ENCODE data around the gene OOSP4B. TPM values are rescaled to one million over a fixed set of nuclear protein-coding genes. Genes with fewer than 3 reads are reported as not detected.

OOSP4B gene
- total and polyA plus RNA-seq, 4 experiments from 2014 or later = not detected

DNA sequence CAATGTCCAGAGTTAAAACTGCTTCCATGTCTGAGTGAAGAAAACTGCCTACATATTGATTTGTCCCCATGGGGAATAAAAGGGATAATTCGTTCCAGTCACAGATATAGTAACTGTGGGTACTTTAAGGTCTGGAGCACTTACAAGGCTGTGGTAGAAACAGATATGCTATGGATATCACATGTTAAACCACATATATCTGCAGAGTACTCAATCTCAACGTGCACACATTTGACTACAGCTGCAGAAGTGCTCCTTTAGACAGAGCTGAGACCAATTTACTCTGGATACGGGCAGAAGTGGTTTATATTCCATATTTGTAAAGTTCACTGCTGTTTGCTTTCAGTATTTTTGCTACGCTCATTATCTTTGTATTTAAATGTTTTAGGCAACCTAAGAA is 61.8 kb downstream of the OOSP4B start:
- Histone ChIP-seq H3K27me3 (ENCODE audit: insufficient read depth, low read length) (no peaks in the 10 kb centered on the region), H3K36me3 (ENCODE audit: insufficient read depth, low read length) (no peaks in the 10 kb centered on the region), H3K27ac (ENCODE audit: low read depth, low read length) (no peak overlapping the region), H3K4me3 (ENCODE audit: low read length in 2 of 2) (no peak overlapping the region), H3K4me1 (ENCODE audit: insufficient read depth, low read length) (no peaks in the 10 kb centered on the region), H3K9me3 (ENCODE audit: control insufficient read depth in 1 of 2, low read length in 2 of 2) (no peaks in the 10 kb centered on the region)
- intact Hi-C loops (cut with micrococcal nuclease) = no loop called here
- ChIA-PET POLR2A (ENCODE audit: partially characterized antibody) (no interaction called here), CTCF (ENCODE audit: partially characterized antibody) (no interaction called here)
- Mint-ChIP-seq H3K4me3 (no peak overlapping the region), H3K27me3 (peaks cover 2 to 4% of the 10 kb centered on the region in 2 donors), H3K36me3 (no peaks in the 10 kb centered on the region), H3K27ac (no peak overlapping the region), H3K9me3 (peaks cover 0 to 6% (median 4%) of the 10 kb centered on the region in 8 donors), H3K4me1 (no peaks in the 10 kb centered on the region)
- no peak for DNase-seq

- no peak overlapping the region for H3K27ac ChIP-seq (ENCODE audit: low read depth, low read length)
- Mint-ChIP-seq H3K9me3 (peaks cover 0 to 6% (median 3%) of the 10 kb centered on the region in 8 donors), H3K27me3 (peaks cover 3 to 7% of the 10 kb centered on the region in 2 donors), H3K4me1 (no peaks in the 10 kb centered on the region), H3K36me3 (no peaks in the 10 kb centered on the region), H3K4me3 (no peak overlapping the region), H3K27ac (no peak overlapping the region)
- intact Hi-C loops (cut with micrococcal nuclease) = no loop called here
- ChIA-PET CTCF (ENCODE audit: partially characterized antibody) (no interaction called here), POLR2A (ENCODE audit: partially characterized antibody) (no interaction called here)
- no peaks in the 10 kb centered on the region for H3K9me3 ChIP-seq (ENCODE audit: control insufficient read depth in 1 of 2, low read length in 2 of 2)
- no peaks in the 10 kb centered on the region for H3K36me3 ChIP-seq (ENCODE audit: insufficient read depth, low read length)
- H3K4me3 ChIP-seq (ENCODE audit: low read length in 2 of 2) = no peak overlapping the region
- no peak for DNase-seq
- no peaks in the 10 kb centered on the region for H3K4me1 ChIP-seq (ENCODE audit: insufficient read depth, low read length)
- no peaks in the 10 kb centered on the region for H3K27me3 ChIP-seq (ENCODE audit: insufficient read depth, low read length)
These were observed 63.6 kb downstream of the OOSP4B start for GRCh38 chr11:60080535-60080934.

Other genes with a start within 250 kb of the OOSP4B start
- gene MRPL16, start 206.4 kb upstream of the OOSP4B start, total RNA-seq = 10 to 100 TPM; 33.2 to 35.9 TPM
- gene MRPL16, start 206.4 kb upstream of the OOSP4B start, polyA plus RNA-seq = 10 to 100 TPM; 85.6 to 92.2 TPM
- gene CBLIF, start 171.7 kb upstream of the OOSP4B start, total RNA-seq = not detected
- gene CBLIF, start 171.7 kb upstream of the OOSP4B start, polyA plus RNA-seq = not detected
- under 1 TPM; 0.38 to 0.42 TPM for gene TCN1, start 150.7 kb upstream of the OOSP4B start, total RNA-seq
- not detected for gene TCN1, start 150.7 kb upstream of the OOSP4B start, polyA plus RNA-seq
- gene OOSP3, start 138.4 kb upstream of the OOSP4B start, total RNA-seq = not detected
- not detected for gene OOSP3, start 138.4 kb upstream of the OOSP4B start, polyA plus RNA-seq
- gene OOSP1, start 78.7 kb upstream of the OOSP4B start, total RNA-seq = not detected
- not detected for gene OOSP1, start 78.7 kb upstream of the OOSP4B start, polyA plus RNA-seq
- gene OOSP4A, start 53.1 kb upstream of the OOSP4B start, total RNA-seq = not detected
- not detected for gene OOSP4A, start 53.1 kb upstream of the OOSP4B start, polyA plus RNA-seq
- not detected for gene OOSP2, start 23.2 kb downstream of the OOSP4B start, total RNA-seq
- not detected for gene OOSP2, start 23.2 kb downstream of the OOSP4B start, polyA plus RNA-seq
- not detected for gene MS4A3, start 39.5 kb downstream of the OOSP4B start, total RNA-seq
- gene MS4A3, start 39.5 kb downstream of the OOSP4B start, polyA plus RNA-seq = under 1 TPM in 1 of 2 donors, not detected in 1; 0.37 TPM
- not detected for gene MS4A2, start 71.5 kb downstream of the OOSP4B start, total RNA-seq
- gene MS4A2, start 71.5 kb downstream of the OOSP4B start, polyA plus RNA-seq = not detected
- 1 to 10 TPM; 4.9 to 7.7 TPM for gene MS4A6A, start 165.9 kb downstream of the OOSP4B start, total RNA-seq
- gene MS4A6A, start 165.9 kb downstream of the OOSP4B start, polyA plus RNA-seq = 1 to 10 TPM; 2.7 to 3.3 TPM
- not detected for gene MS4A4E, start 226.0 kb downstream of the OOSP4B start, total RNA-seq
- gene MS4A4E, start 226.0 kb downstream of the OOSP4B start, polyA plus RNA-seq = not detected